ENCODE measurements around the gene SPESP1. TPM values are rescaled to one million over a fixed set of nuclear protein-coding genes. Genes with fewer than 3 reads are reported as not detected.
"Not testable (repeated sequence)": the region's sequence is repeated elsewhere in the genome, so short reads cannot be mapped to it uniquely, and the experiment has no call there.

The SPESP1 gene
- total RNA-seq, 1 donor from 2014 or later, result not detected

- Mint-ChIP-seq H3K4me1 (ENCODE audit: unreplicated experiment) (peaks cover 4% of the 10 kb centered on the region), H3K36me3 (ENCODE audit: low read depth, unreplicated experiment) (peaks cover 8% of the 10 kb centered on the region), H3K4me3 (ENCODE audit: unreplicated experiment) (no peak overlapping the region), H3K9me3 (ENCODE audit: unreplicated experiment) (peaks cover 6% of the 10 kb centered on the region), H3K27ac (ENCODE audit: unreplicated experiment) (no peak overlapping the region), H3K27me3 (ENCODE audit: unreplicated experiment) (no peaks in the 10 kb centered on the region)
- TF ChIP-seq, protein P1, sequence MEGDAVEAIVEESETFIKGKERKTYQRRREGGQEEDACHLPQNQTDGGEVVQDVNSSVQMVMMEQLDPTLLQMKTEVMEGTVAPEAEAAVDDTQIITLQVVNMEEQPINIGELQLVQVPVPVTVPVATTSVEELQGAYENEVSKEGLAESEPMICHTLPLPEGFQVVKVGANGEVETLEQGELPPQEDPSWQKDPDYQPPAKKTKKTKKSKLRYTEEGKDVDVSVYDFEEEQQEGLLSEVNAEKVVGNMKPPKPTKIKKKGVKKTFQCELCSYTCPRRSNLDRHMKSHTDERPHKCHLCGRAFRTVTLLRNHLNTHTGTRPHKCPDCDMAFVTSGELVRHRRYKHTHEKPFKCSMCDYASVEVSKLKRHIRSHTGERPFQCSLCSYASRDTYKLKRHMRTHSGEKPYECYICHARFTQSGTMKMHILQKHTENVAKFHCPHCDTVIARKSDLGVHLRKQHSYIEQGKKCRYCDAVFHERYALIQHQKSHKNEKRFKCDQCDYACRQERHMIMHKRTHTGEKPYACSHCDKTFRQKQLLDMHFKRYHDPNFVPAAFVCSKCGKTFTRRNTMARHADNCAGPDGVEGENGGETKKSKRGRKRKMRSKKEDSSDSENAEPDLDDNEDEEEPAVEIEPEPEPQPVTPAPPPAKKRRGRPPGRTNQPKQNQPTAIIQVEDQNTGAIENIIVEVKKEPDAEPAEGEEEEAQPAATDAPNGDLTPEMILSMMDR (IDR thresholded peaks at IDR 0.05; ENCODE audit: unreplicated experiment), result no peak
- no peak for DNase-seq (ENCODE audit: low spot score)
Observed at GRCh38 chr15:68969298-68969697, 39.0 kb downstream of the SPESP1 start.

GRCh38 chr15:68972201-68973065 is 42.1 kb downstream of the SPESP1 start:
- no peak for DNase-seq (ENCODE audit: low spot score)
- Mint-ChIP-seq H3K4me3 (ENCODE audit: unreplicated experiment) (no peak overlapping the region), H3K27me3 (ENCODE audit: unreplicated experiment) (no peaks in the 10 kb centered on the region), H3K36me3 (ENCODE audit: low read depth, unreplicated experiment) (no peaks in the 10 kb centered on the region), H3K4me1 (ENCODE audit: unreplicated experiment) (peaks cover 4% of the 10 kb centered on the region), H3K9me3 (ENCODE audit: unreplicated experiment) (no peaks in the 10 kb centered on the region), H3K27ac (ENCODE audit: unreplicated experiment) (no peak overlapping the region)
- TF ChIP-seq, protein P1 (IDR thresholded peaks at IDR 0.05; ENCODE audit: unreplicated experiment), result no peak

DNA sequence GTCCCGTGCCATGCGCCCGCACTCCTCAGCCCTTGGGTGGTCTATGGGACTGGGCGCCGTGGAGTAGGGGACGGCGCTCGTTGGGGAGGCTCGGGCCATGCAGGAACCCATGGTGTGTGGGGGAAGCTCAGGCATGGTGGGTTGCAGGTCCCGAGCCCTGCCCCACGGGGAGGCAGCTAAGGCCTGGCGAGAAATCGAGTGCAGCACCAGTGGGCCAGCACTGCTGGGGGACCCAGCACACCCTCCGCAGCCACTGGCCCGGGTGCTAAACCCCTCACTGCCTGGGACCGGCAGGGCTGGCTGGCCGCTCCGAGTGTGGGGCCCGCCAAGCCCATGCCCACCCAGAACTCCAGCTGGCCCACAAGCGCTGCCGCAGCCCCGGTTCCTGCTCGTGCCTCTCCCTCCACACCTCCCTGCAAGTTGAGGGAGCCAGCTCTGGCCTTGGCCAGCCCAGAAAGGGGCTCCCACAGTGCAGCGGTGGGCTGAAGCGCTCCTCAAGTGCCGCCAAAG is 45.4 kb downstream of the SPESP1 start:
- H3K36me3 Mint-ChIP-seq (ENCODE audit: low read depth, unreplicated experiment); H3K27ac Mint-ChIP-seq (ENCODE audit: unreplicated experiment); H3K4me3 Mint-ChIP-seq (ENCODE audit: unreplicated experiment); H3K4me1 Mint-ChIP-seq (ENCODE audit: unreplicated experiment); H3K9me3 Mint-ChIP-seq (ENCODE audit: unreplicated experiment); DNase-seq (ENCODE audit: low spot score); H3K27me3 Mint-ChIP-seq (ENCODE audit: unreplicated experiment): not testable (repeated sequence)

DNA sequence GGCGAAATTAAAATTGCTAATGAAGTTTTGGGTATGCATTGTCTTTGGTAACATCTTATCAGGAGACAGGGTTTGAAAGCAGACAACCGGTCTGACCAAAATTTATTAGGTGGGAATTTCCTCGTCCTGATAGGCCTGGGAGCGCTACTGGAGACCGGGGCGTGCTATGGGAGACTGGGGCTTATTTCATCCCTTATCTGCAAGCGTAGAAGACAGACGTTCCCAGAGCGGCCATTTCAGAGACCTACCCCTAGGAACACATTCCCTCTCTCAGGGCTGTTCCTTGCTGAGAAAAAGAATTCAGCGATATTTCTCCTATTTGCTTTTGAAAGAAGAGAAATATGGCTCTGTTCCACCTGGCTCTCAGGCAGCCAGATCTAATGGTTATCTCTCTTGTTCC is 47.1 kb downstream of the SPESP1 start:
- H3K36me3 Mint-ChIP-seq (ENCODE audit: low read depth, unreplicated experiment), result not testable (repeated sequence)

GRCh38 chr15:68979006-68979405 is 48.7 kb downstream of the SPESP1 start:
- Mint-ChIP-seq H3K27me3 (ENCODE audit: unreplicated experiment) (no peaks in the 10 kb centered on the region), H3K4me3 (ENCODE audit: unreplicated experiment) (no peak overlapping the region), H3K27ac (ENCODE audit: unreplicated experiment) (no peak overlapping the region), H3K36me3 (ENCODE audit: low read depth, unreplicated experiment) (no peaks in the 10 kb centered on the region), H3K4me1 (ENCODE audit: unreplicated experiment) (no peaks in the 10 kb centered on the region), H3K9me3 (ENCODE audit: unreplicated experiment) (no peaks in the 10 kb centered on the region)
- no peak for DNase-seq (ENCODE audit: low spot score)
- TF ChIP-seq, protein P1 (IDR thresholded peaks at IDR 0.05; ENCODE audit: unreplicated experiment), result no peak

More for the DNA sequence above, 47.1 kb downstream of the SPESP1 start:
- not testable (repeated sequence) for DNase-seq (ENCODE audit: low spot score); H3K4me1 Mint-ChIP-seq (ENCODE audit: unreplicated experiment); H3K4me3 Mint-ChIP-seq (ENCODE audit: unreplicated experiment); H3K27ac Mint-ChIP-seq (ENCODE audit: unreplicated experiment); H3K9me3 Mint-ChIP-seq (ENCODE audit: unreplicated experiment); H3K27me3 Mint-ChIP-seq (ENCODE audit: unreplicated experiment)

DNA sequence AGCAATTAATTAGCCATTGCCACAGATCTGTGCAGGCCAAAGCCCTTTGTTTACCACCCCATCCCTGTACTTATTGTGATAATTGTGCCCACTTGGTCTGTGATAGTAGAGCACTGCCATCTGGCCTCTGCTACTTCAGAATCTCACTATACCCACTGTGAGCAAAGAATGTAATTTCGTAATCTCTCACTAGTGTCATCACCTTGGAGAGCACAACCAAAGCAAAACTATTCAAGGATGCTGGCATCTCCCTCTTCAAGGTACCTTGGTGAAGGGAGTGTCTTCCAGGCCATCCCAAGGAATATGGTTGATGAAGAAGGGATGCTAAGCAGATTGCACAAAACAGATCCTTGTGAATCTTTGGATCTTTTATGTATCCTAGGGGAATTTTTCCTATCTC is 49.5 kb downstream of the SPESP1 start:
- H3K4me3 Mint-ChIP-seq (ENCODE audit: unreplicated experiment), result no peak overlapping the region
- DNase-seq (ENCODE audit: low spot score), result no peak
- no peaks in the 10 kb centered on the region for H3K4me1 Mint-ChIP-seq (ENCODE audit: unreplicated experiment)
- TF ChIP-seq, protein P1 (IDR thresholded peaks at IDR 0.05; ENCODE audit: unreplicated experiment), result no peak
- H3K9me3 Mint-ChIP-seq (ENCODE audit: unreplicated experiment), result no peaks in the 10 kb centered on the region
- H3K36me3 Mint-ChIP-seq (ENCODE audit: low read depth, unreplicated experiment), result no peaks in the 10 kb centered on the region
- no peaks in the 10 kb centered on the region for H3K27me3 Mint-ChIP-seq (ENCODE audit: unreplicated experiment)
- no peak overlapping the region for H3K27ac Mint-ChIP-seq (ENCODE audit: unreplicated experiment)
